ENCODE data around the gene SEPTIN7.
"Not testable (repeated sequence)": the region's sequence is repeated elsewhere in the genome, so short reads cannot be mapped to it uniquely, and the experiment has no call there.

SEPTIN7 gene

GRCh38 chr7:35800718-35801391, at the start of gene SEPTIN7:
SEPTIN7 (plus strand) TSS chr7:35801057; CDS start chr7:35801210, 153 bp downstream.
- DNase-seq (ENCODE audit: extremely low spot score, insufficient read length, low read depth) (peak; percentile 89), FAIRE-seq (peak; percentile 99)

GRCh38 chr7:35752742-35753141, 48.1 kb upstream of the SEPTIN7 start:
- DNase-seq (ENCODE audit: extremely low spot score, insufficient read length, low read depth) (no peak), FAIRE-seq (no peak)

GRCh38 chr7:35753761-35754603, 46.9 kb upstream of the SEPTIN7 start:
- DNase-seq (ENCODE audit: extremely low spot score, insufficient read length, low read depth) (no peak), FAIRE-seq (no peak)

- no peak for FAIRE-seq
- no peak for DNase-seq (ENCODE audit: extremely low spot score, insufficient read length, low read depth)
These were observed 46.1 kb upstream of the SEPTIN7 start for GRCh38 chr7:35754741-35755140.

GRCh38 chr7:35755711-35756110, 45.1 kb upstream of the SEPTIN7 start:
- no peak for DNase-seq (ENCODE audit: extremely low spot score, insufficient read length, low read depth)
- FAIRE-seq: no peak

- not testable (repeated sequence) for FAIRE-seq; DNase-seq (ENCODE audit: extremely low spot score, insufficient read length, low read depth)
These were observed 44.4 kb upstream of the SEPTIN7 start for GRCh38 chr7:35756453-35756852.

- no peak for FAIRE-seq
- no peak for DNase-seq (ENCODE audit: extremely low spot score, insufficient read length, low read depth)
These were observed 43.3 kb upstream of the SEPTIN7 start for GRCh38 chr7:35757574-35757973.

GRCh38 chr7:35758421-35758820, 42.4 kb upstream of the SEPTIN7 start:
- DNase-seq (ENCODE audit: extremely low spot score, insufficient read length, low read depth): no peak
- no peak for FAIRE-seq

- FAIRE-seq: no peak
- no peak for DNase-seq (ENCODE audit: extremely low spot score, insufficient read length, low read depth)
These were observed 40.6 kb upstream of the SEPTIN7 start for GRCh38 chr7:35760143-35760745.

- FAIRE-seq (no peak), DNase-seq (ENCODE audit: extremely low spot score, insufficient read length, low read depth) (no peak)
These were observed 38.8 kb upstream of the SEPTIN7 start for GRCh38 chr7:35761871-35762677.

GRCh38 chr7:35762781-35763180, 38.1 kb upstream of the SEPTIN7 start:
- DNase-seq (ENCODE audit: extremely low spot score, insufficient read length, low read depth): no peak
- FAIRE-seq: no peak

GRCh38 chr7:35768346-35768745, 32.5 kb upstream of the SEPTIN7 start:
- DNase-seq (ENCODE audit: extremely low spot score, insufficient read length, low read depth): no peak
- FAIRE-seq: no peak

- no peak for FAIRE-seq
- DNase-seq (ENCODE audit: extremely low spot score, insufficient read length, low read depth): no peak
These were observed 29.1 kb upstream of the SEPTIN7 start for GRCh38 chr7:35771776-35772175.

GRCh38 chr7:35773994-35774393, 26.9 kb upstream of the SEPTIN7 start:
- no peak for DNase-seq (ENCODE audit: extremely low spot score, insufficient read length, low read depth)
- no peak for FAIRE-seq

GRCh38 chr7:35776686-35777085, 24.2 kb upstream of the SEPTIN7 start:
- FAIRE-seq (no peak), DNase-seq (ENCODE audit: extremely low spot score, insufficient read length, low read depth) (no peak)

- DNase-seq (ENCODE audit: extremely low spot score, insufficient read length, low read depth): no peak
- no peak for FAIRE-seq
These were observed 23.7 kb upstream of the SEPTIN7 start for GRCh38 chr7:35777121-35777520.

GRCh38 chr7:35780070-35780469, 20.8 kb upstream of the SEPTIN7 start:
- FAIRE-seq (no peak), DNase-seq (ENCODE audit: extremely low spot score, insufficient read length, low read depth) (no peak)

- DNase-seq (ENCODE audit: extremely low spot score, insufficient read length, low read depth): no peak
These were observed 19.6 kb upstream of the SEPTIN7 start for GRCh38 chr7:35781200-35781701.

GRCh38 chr7:35781767-35782515, 18.9 kb upstream of the SEPTIN7 start:
- no peak for FAIRE-seq
- DNase-seq (ENCODE audit: extremely low spot score, insufficient read length, low read depth): no peak

More at GRCh38 chr7:35781200-35781701, 19.6 kb upstream of the SEPTIN7 start:
- no peak for FAIRE-seq

Measured in GM18507 (cell line).